Spleen (tissue), 11 donors: Measurements from ENCODE around the gene PARD3. TPM values are rescaled to one million over a fixed set of nuclear protein-coding genes. Genes with fewer than 3 reads are reported as not detected.
"Not testable (repeated sequence)": the region's sequence is repeated elsewhere in the genome, so short reads cannot be mapped to it uniquely, and the experiment has no call there.

Experiments
- DNase-seq: peaks from one replicate; pipeline ENCODE4 v3.0.0-alpha.2; 2020
- H3K27ac ChIP-seq, 8 donors: fragments of 200-600 bp; sonication (generic) in 7 of 8; 1 replicate in 4 of 8; 2 replicates in 4 of 8; pipeline versions ENCODE4 v1.5.0 to v1.8.0; 2016 to 2021; ENCODE audit warnings: inconsistent platforms in 4 of 8, mild to moderate bottlenecking in 4 of 8, moderate library complexity in 1 of 8
- H3K27me3 ChIP-seq, 7 donors: fragments of 200-600 bp; sonication (generic) in 6 of 7; replicated peaks in 1 of 7; 1 replicate in 4 of 7; 2 replicates in 3 of 7; pipeline versions ENCODE4 v1.5.0 to v1.8.0; 2016 to 2021; ENCODE audit warnings: inconsistent platforms in 3 of 7, mild to moderate bottlenecking in 1 of 7
- H3K36me3 ChIP-seq, 6 donors: fragments of 200-600 bp; sonication (generic) in 5 of 6; 1 replicate in 4 of 6; 2 replicates in 2 of 6; pipeline versions ENCODE4 v1.5.0 to v1.8.0; 2016 to 2021; ENCODE audit warnings: inconsistent platforms in 2 of 6
- H3K4me1 ChIP-seq, 6 donors: fragments of 200-600 bp; sonication (generic) in 5 of 6; 1 replicate in 3 of 6; 2 replicates in 3 of 6; pipeline versions ENCODE4 v1.5.0 to v1.8.0; 2016 to 2021; ENCODE audit warnings: inconsistent platforms in 3 of 6
- H3K4me3 ChIP-seq, 8 donors: fragments of 200-600 bp; sonication (generic) in 7 of 8; 1 replicate in 4 of 8; 2 replicates in 4 of 8; pipeline versions ENCODE4 v1.5.0 to v1.8.0; 2016 to 2021; ENCODE audit warnings: inconsistent platforms in 4 of 8, mild to moderate bottlenecking in 4 of 8, moderate library complexity in 2 of 8
- H3K9me3 ChIP-seq, 8 donors: fragments of 200-600 bp; sonication (generic) in 7 of 8; 1 replicate in 4 of 8; 2 replicates in 4 of 8; pipeline versions ENCODE4 v1.5.0 to v1.8.0; 2016 to 2021; ENCODE audit warnings: inconsistent platforms in 4 of 8
- CTCF ChIP-seq, 11 experiments: fragments of 200-600 bp in 7 of 11; fragments of 450-650 bp in 4 of 11; sonication (generic) in 4 of 11; IDR thresholded peaks in 8 of 11; conservative IDR thresholded peaks in 3 of 11; 1 replicate in 7 of 11; 2 replicates in 4 of 11; pipeline versions ENCODE4 v1.4.0 to v1.8.0; 2016 to 2021; ENCODE audit warnings: antibody characterized with exemption in 11 of 11, inconsistent platforms in 4 of 11, mild to moderate bottlenecking in 1 of 11
- POLR2A ChIP-seq, 3 donors: fragments of 450-650 bp; IDR thresholded peaks; one replicate each; pipeline ENCODE4 v1.5.1; 2017; ENCODE audit warnings: antibody characterized with exemption in 3 of 3, mild to moderate bottlenecking in 1 of 3
- POLR2AphosphoS5 ChIP-seq, 3 donors: sonication (generic); formaldehyde crosslinking; IDR thresholded peaks; one replicate each; pipeline ENCODE4 v1.5.1; 2017; ENCODE audit warnings: antibody characterized with exemption in 3 of 3
- WGBS, 5 donors: extraction: QIAGEN DNeasy Blood & Tissue Kit in 3 of 5; methylation state at CpG; one replicate each; pipeline versions ENCODE4 v1.1.5 to v1.1.7; 2013 to 2018; 5-methylcytosine and 5-hydroxymethylcytosine counted together
- intact Hi-C: fragments of 100-400 bp; cut with DNase I; formaldehyde crosslinking; loops from one replicate; pipeline ENCODE4 v1.15.0; 2023; ENCODE audit warnings: low total_unique reads
- polyA plus RNA-seq, 3 donors: library from polyadenylated mRNA; stranded (reverse); fragments of 200-250 nt; gene quantifications; one replicate each; pipeline ENCODE4 v1.2.1, GENCODE V29; 2013
- small RNA-seq, 4 donors: library from RNA; depleted of rRNA; stranded (forward); fragments of <200 nt; gene quantifications; one replicate each; pipeline ENCODE3, GENCODE V24; 2016
- total RNA-seq, 7 donors: library from RNA; depleted of rRNA in 3 of 7; stranded (reverse); fragments of >200 nt in 3 of 7; fragmentation: NEBNext Ultra II Directional in 4 of 7; extraction: Animal tissue kit (Norgen Biotek cat#: 25700) in 4 of 7; gene quantifications; one replicate each; pipeline versions ENCODE4 v1.1.0 to v1.2.1, GENCODE V29; 2016 to 2021
- donor health status: healthy with polysubstance abuse.
- donor health status: DM: no; HTN: no; CAD: no; lungs with moderate emphysema.
- donor health status: DM: no; HTN: no; CAD: no.
- donor health status: Bipolar disorder and iron deficiency.
- donor health status: healthy.
- donor health status: DM: no; HTN: no; CAD: no.
- donor health status: DM: yes; HTN: yes; CAD: no.

Gene PARD3
- total and polyA plus RNA-seq, 10 donors: 2.8 to 18.9 (median 10.8) TPM

GRCh38 chr10:34075254-34075926, 739.7 kb downstream of the PARD3 start:
- H3K4me1 ChIP-seq: peaks cover 0 to 10% (median 7%) of the 10 kb centered on the region in 6 donors
- no peaks in the 10 kb centered on the region for H3K36me3 ChIP-seq
- peaks cover 0 to 16% (median 10%) of the 10 kb centered on the region in 8 donors for H3K9me3 ChIP-seq
- no peak for TF ChIP-seq POLR2A (IDR thresholded peaks at IDR 0.05)
- peak; percentile 18 for DNase-seq
- intact Hi-C loops: no loop called here
- H3K27me3 ChIP-seq: no peaks in the 10 kb centered on the region
- no peak overlapping the region for H3K4me3 ChIP-seq
- no peak overlapping the region for H3K27ac ChIP-seq
- 67 to 90% (median 89%) methylated on average over 6 of the region's 6 CpGs for WGBS, 5 donors

- Histone ChIP-seq H3K27me3 (no peaks in the 10 kb centered on the region), H3K4me3 (no peak overlapping the region), H3K9me3 (peaks cover 0 to 16% (median 10%) of the 10 kb centered on the region in 8 donors), H3K4me1 (peaks cover 0 to 10% (median 7%) of the 10 kb centered on the region in 6 donors), H3K36me3 (no peaks in the 10 kb centered on the region), H3K27ac (no peak overlapping the region)
- WGBS, 5 donors: 83 to 92% (median 88%) methylated on average over 3 of the region's 3 CpGs
- TF ChIP-seq POLR2A (IDR thresholded peaks at IDR 0.05) (no peak), CTCF (IDR thresholded peaks at IDR 0.05 in 8 of 11, conservative IDR thresholded peaks at IDR 0.05 in 3 of 11) (no peak), POLR2AphosphoS5 (IDR thresholded peaks at IDR 0.05) (no peak)
- DNase-seq: no peak
- intact Hi-C loops: no loop called here
Observed at GRCh38 chr10:34074051-34074450, 741.0 kb downstream of the PARD3 start.

- WGBS, 5 donors: 85 to 96% (median 89%) methylated on average over 5 to 6 of the region's 6 CpGs
- H3K27ac ChIP-seq, intact Hi-C loops, H3K27me3 ChIP-seq, H3K4me1 ChIP-seq, H3K36me3 ChIP-seq, DNase-seq, H3K4me3 ChIP-seq: not testable (repeated sequence)
- peaks cover 3 to 47% (median 24%) of the 10 kb centered on the region in 8 donors for H3K9me3 ChIP-seq
Observed at GRCh38 chr10:34067741-34068140, 747.4 kb downstream of the PARD3 start.

- Histone ChIP-seq H3K27ac (no peak overlapping the region), H3K27me3 (no peaks in the 10 kb centered on the region), H3K9me3 (peaks cover 3 to 64% (median 32%) of the 10 kb centered on the region in 8 donors), H3K4me3 (no peak overlapping the region), H3K4me1 (no peaks in the 10 kb centered on the region), H3K36me3 (no peaks in the 10 kb centered on the region)
- no peak for TF ChIP-seq POLR2A (IDR thresholded peaks at IDR 0.05)
- TF ChIP-seq POLR2AphosphoS5 (IDR thresholded peaks at IDR 0.05): no peak
- TF ChIP-seq CTCF (IDR thresholded peaks at IDR 0.05 in 8 of 11, conservative IDR thresholded peaks at IDR 0.05 in 3 of 11): no peak
- WGBS, 5 donors: 95 to 100% (median 95%) methylated on average over 1 of the region's 1 CpG
- no peak for DNase-seq
- intact Hi-C loops: no loop called here
Observed at GRCh38 chr10:34063592-34063991, 751.5 kb downstream of the PARD3 start.

- H3K4me3 ChIP-seq: no peak overlapping the region
- no peaks in the 10 kb centered on the region for H3K4me1 ChIP-seq
- no peaks in the 10 kb centered on the region for H3K27me3 ChIP-seq
- no peak overlapping the region for H3K27ac ChIP-seq
- peaks cover 3 to 56% (median 28%) of the 10 kb centered on the region in 8 donors for H3K9me3 ChIP-seq
- no peak for TF ChIP-seq CTCF (IDR thresholded peaks at IDR 0.05 in 8 of 11, conservative IDR thresholded peaks at IDR 0.05 in 3 of 11)
- TF ChIP-seq POLR2A (IDR thresholded peaks at IDR 0.05): no peak
- TF ChIP-seq POLR2AphosphoS5 (IDR thresholded peaks at IDR 0.05): no peak
- no peak for DNase-seq
- intact Hi-C loops: no loop called here
- H3K36me3 ChIP-seq: no peaks in the 10 kb centered on the region
Observed at GRCh38 chr10:34061841-34062240, 753.3 kb downstream of the PARD3 start.

Small RNAs within 50 kb of the gene (small RNA-seq; reads per million reads assigned to genes)
- gene ELOBP4: 0 reads per million in 4 donors
- 0 reads per million in 4 donors for gene RF00019
- 0 reads per million in 4 donors for gene RPL37P18
